Epithelial cell of proximal tubule (primary cell): Measurements from ENCODE around the gene PRR35. TPM values are rescaled to one million over a fixed set of nuclear protein-coding genes. Genes with fewer than 3 reads are reported as not detected.

Source experiments
- DNase-seq: peaks from one replicate; pipeline ENCODE4 v3.0.0-alpha.2; 2011; ENCODE audit warnings: low read depth
- H3K4me3 ChIP-seq: 2 replicates; pipeline ENCODE4 v1.5.1; 2011; ENCODE audit warnings: low read depth, mild to moderate bottlenecking, low read length
- CTCF ChIP-seq: conservative IDR thresholded peaks from 2 replicates; pipeline ENCODE4 v1.5.1; 2012; ENCODE audit warnings: low read depth, mild to moderate bottlenecking, low read length
- total RNA-seq: library from RNA; depleted of rRNA; stranded (reverse); fragments of >200 nt; gene quantifications from 2 replicates; pipeline ENCODE4 v1.2.3, GENCODE V29; 2015

The PRR35 gene
- total RNA-seq, 1 donor from 2014 or later = not detected

GRCh38 chr16:528111-529011, 31.8 kb upstream of the PRR35 start:
- no peak for TF ChIP-seq CTCF
- no peak for DNase-seq
- peak overlapping the region; percentile 73 for H3K4me3 ChIP-seq

DNA sequence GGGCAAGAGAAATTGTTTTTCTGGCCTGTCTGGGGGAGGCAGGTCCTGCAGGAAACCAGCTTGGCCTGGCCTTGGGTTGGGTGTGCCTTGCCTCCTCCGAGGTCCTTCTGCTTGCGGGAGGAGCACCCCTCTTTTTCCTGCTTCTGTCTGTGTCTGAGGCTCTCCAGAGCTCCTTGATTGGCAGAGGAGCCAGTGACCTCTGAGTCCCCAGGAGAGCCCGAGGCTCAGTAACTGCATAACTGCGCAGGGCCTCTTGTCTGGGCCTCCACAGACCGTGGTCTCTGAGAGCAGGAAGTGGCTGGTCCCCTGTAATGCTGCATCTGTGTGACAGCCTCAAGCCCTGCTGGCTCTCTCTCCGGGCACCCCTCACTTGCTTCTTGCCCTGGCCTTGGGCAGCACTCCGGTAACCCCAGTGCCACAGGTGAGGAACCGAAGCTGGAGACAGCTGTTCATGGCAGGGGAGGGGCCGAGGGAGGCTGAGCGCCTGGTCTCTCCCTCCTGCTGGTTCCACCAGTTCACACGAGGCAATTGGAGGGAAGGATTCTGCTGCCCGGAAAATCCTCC, 31.1 kb upstream of the PRR35 start:
- DNase-seq = no peak
- peak overlapping the region; percentile 73 for H3K4me3 ChIP-seq
- TF ChIP-seq CTCF = no peak

DNA sequence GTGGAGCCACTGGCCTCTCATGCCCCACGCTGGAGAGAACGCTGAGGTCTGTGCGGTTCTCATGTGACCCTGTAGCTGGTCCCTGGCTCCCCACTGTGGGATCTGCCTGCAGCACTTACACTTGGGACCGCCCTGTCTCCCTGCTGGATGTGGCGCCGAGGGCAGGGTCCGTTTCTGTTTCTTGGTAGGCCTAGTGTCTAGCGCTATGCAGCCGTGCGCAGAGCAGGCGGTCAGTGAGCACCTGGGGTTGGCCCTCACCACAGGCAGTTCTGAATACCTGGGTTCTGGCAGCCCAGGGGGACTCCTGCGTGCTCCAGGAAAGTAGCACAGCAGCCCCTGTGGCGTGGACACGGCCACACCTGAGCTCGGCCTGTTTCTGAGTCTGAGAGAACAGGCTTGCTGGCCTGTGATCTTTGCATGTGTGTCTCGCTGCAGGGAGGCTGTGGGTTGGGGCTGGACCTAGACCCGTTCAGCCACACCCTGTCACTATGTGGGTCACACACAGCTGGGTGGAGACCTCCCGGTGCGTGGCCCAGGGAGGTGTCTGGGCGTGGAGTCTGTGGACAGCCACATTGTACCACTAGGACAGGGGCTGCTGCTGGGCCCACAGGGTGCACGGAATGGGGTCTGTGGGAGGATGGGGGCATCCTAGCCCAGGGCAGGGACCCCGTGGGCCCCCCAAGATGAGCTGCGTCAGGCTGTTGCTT, 29.9 kb upstream of the PRR35 start:
- H3K4me3 ChIP-seq = peak overlapping the region; percentile 4
- no peak for TF ChIP-seq CTCF
- no peak for DNase-seq

- H3K4me3 ChIP-seq = no peak overlapping the region
- TF ChIP-seq CTCF = no peak
- no peak for DNase-seq
Observed at GRCh38 chr16:531494-532125, 28.6 kb upstream of the PRR35 start.

DNA sequence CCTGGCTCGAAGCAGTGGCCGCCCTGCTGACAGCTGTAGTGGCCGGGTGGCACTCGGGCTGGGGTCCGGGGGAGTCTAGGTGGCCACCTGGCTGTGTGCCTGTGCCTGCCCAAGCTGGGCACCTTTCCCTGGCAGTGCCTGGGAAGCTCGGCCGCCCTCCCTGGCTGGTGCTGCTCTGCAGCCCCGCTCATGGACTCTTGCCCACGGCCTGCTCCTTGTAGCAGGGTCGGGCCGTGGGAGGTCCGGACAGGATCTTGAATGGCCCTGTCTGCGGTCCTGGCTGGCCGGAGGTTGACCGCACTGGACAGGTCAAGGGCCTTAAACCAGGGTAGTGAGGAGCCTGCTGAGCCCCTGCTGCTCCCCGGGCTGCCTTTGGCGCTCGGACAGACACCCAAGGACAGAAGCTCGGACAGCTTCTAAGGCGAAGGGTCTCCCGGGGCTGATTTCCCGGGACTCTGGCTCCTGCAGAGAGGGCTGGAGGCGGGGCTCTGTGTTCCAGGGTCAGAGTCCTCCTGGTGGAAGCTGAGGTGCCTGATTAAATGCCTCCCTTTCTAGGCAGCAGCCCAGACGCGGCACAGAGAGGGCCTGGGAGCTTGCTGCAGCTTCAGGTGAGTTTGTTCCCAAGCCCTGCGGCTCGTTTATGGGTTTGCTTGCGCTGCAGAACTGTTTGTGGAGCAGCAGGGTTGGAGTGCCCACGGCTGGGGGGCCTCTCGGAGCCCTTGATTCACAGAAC, 26.6 kb upstream of the PRR35 start:
- peak; percentile 11 for TF ChIP-seq CTCF
- peak overlapping the region; percentile 18 for H3K4me3 ChIP-seq
- DNase-seq = no peak

DNA sequence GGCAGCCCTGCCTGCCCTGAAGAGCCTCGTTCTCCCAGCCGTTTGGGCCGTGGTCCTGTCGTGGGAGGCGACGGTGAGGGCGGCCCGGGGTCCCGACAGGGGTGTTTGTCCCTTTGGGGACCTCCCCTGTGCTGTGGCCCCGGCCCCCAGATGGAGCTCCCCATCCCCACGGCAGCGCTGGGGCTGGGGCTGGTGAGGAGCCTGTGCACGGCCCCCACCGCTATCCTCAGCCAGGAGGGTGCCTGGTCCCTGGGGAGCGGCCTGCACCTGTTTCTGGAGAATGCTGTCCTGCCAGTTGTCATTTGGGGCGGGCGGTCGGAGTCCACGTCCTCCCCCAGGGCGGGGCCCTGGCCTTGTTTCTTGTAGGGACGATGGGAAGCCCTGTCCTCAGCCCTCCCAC, 26.1 kb upstream of the PRR35 start:
- H3K4me3 ChIP-seq = peak overlapping the region; percentile 18
- TF ChIP-seq CTCF = no peak
- DNase-seq = no peak
